Adrenal gland (tissue), 5 donors: ENCODE data around the gene NQO2.
"Not testable (repeated sequence)": the region's sequence is repeated elsewhere in the genome, so short reads cannot be mapped to it uniquely, and the experiment has no call there.

Experiments used
- POLR2A ChIP-seq, 2 donors: fragments of 450-650 bp; IDR thresholded peaks; one replicate each; pipeline ENCODE4 v1.6.1; 2017; ENCODE audit warnings: antibody characterized with exemption in 2 of 2, mild to moderate bottlenecking in 2 of 2, moderate library complexity in 1 of 2
- TF ChIP-seq, protein P1 (sequence below), 6 experiments: fragments of 450-650 bp in 4 of 6; fragments of 200-600 bp in 2 of 6; sonication (generic) in 1 of 6; IDR thresholded peaks; 1 replicate in 5 of 6; 2 replicates in 1 of 6; pipeline versions ENCODE4 v1.5.1 to v1.8.0; 2016 to 2021; ENCODE audit warnings: antibody characterized with exemption in 6 of 6, mild to moderate bottlenecking in 2 of 6, moderate library complexity in 1 of 6
- donor health status: DM: no; HTN: no; CAD: no.

GRCh38 chr6:3020976-3021598 is 21.4 kb downstream of the NQO2 start:
- TF ChIP-seq, protein P1, sequence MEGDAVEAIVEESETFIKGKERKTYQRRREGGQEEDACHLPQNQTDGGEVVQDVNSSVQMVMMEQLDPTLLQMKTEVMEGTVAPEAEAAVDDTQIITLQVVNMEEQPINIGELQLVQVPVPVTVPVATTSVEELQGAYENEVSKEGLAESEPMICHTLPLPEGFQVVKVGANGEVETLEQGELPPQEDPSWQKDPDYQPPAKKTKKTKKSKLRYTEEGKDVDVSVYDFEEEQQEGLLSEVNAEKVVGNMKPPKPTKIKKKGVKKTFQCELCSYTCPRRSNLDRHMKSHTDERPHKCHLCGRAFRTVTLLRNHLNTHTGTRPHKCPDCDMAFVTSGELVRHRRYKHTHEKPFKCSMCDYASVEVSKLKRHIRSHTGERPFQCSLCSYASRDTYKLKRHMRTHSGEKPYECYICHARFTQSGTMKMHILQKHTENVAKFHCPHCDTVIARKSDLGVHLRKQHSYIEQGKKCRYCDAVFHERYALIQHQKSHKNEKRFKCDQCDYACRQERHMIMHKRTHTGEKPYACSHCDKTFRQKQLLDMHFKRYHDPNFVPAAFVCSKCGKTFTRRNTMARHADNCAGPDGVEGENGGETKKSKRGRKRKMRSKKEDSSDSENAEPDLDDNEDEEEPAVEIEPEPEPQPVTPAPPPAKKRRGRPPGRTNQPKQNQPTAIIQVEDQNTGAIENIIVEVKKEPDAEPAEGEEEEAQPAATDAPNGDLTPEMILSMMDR (IDR thresholded peaks at IDR 0.05), result not testable (repeated sequence)
- not testable (repeated sequence) for TF ChIP-seq POLR2A (IDR thresholded peaks at IDR 0.05)
